SK-N-SH treated with all-trans-retinoic acid at 6 μM for 48 hours (cell line): Measurements from ENCODE around the gene SLC39A13.

Experiments used
- ATAC-seq: fragments of 200-7000 bp; cut with Tn5 transposase; 3 replicates; pipeline ENCODE4 v1.9.1; 2020; ENCODE audit warnings: mild to moderate bottlenecking, moderate library complexity
- ARNTL ChIP-seq: fragments of 450-650 bp; formaldehyde crosslinking; IDR thresholded peaks from 2 replicates; pipeline ENCODE4 v1.5.0; 2020; ENCODE audit warnings: low read depth, mild to moderate bottlenecking, moderate library complexity, borderline replicate concordance
- BACH2 ChIP-seq: fragments of 250-450 bp; sonication (Bioruptor Pico); IDR thresholded peaks from 2 replicates; pipeline ENCODE4 v1.9.0; 2021; ENCODE audit warnings: mild to moderate bottlenecking, borderline replicate concordance
- CREB5 ChIP-seq: fragments of 250-450 bp; sonication (Bioruptor Pico); IDR thresholded peaks from 2 replicates; pipeline ENCODE4 v1.5.1; 2020; ENCODE audit warnings: low read depth, mild to moderate bottlenecking, moderate library complexity
- CSDC2 ChIP-seq: fragments of 250-450 bp; sonication (Bioruptor Pico); IDR thresholded peaks from 2 replicates; pipeline ENCODE4 v1.5.0; 2020; ENCODE audit warnings: mild to moderate bottlenecking, moderate library complexity
- CSRNP3 ChIP-seq: fragments of 250-450 bp; sonication (Bioruptor Pico); IDR thresholded peaks from 2 replicates; pipeline ENCODE4 v1.5.1; 2021; ENCODE audit warnings: mild to moderate bottlenecking, moderate library complexity
- GLIS3 ChIP-seq: fragments of 250-450 bp; sonication (Bioruptor Pico); IDR thresholded peaks from 2 replicates; pipeline ENCODE4 v1.5.0; 2020; ENCODE audit warnings: mild to moderate bottlenecking, moderate library complexity
- ISL1 ChIP-seq: fragments of 250-450 bp; sonication (Bioruptor Pico); IDR thresholded peaks from 2 replicates; pipeline ENCODE4 v2.1.2; 2022; ENCODE audit warnings: mild to moderate bottlenecking, moderate library complexity
- PATZ1 ChIP-seq: fragments of 250-450 bp; sonication (Bioruptor Pico); IDR thresholded peaks from 2 replicates; pipeline ENCODE4 v1.8.0; 2020; ENCODE audit warnings: mild to moderate bottlenecking, moderate library complexity, borderline replicate concordance
- POU6F1 ChIP-seq: fragments of 250-450 bp; sonication (Bioruptor Pico); IDR thresholded peaks from 2 replicates; pipeline ENCODE4 v1.8.0; 2021; ENCODE audit warnings: low read depth, mild to moderate bottlenecking, moderate library complexity, borderline replicate concordance
- PPARA ChIP-seq: fragments of 250-450 bp; sonication (Bioruptor Pico); IDR thresholded peaks from 2 replicates; pipeline ENCODE4 v1.5.0; 2020; ENCODE audit warnings: mild to moderate bottlenecking, borderline replicate concordance
- RARB ChIP-seq: fragments of 250-450 bp; sonication (Bioruptor Pico); IDR thresholded peaks from 2 replicates; pipeline ENCODE4 v1.8.0; 2021; ENCODE audit warnings: mild to moderate bottlenecking, moderate library complexity
- SNAI2 ChIP-seq: fragments of 250-450 bp; sonication (Bioruptor Pico); IDR thresholded peaks from 2 replicates; pipeline ENCODE4 v1.5.0; 2020; ENCODE audit warnings: mild to moderate bottlenecking, moderate library complexity
- TCF4 ChIP-seq: fragments of 250-450 bp; sonication (Bioruptor Pico); IDR thresholded peaks from 2 replicates; pipeline ENCODE4 v1.8.0; 2021; ENCODE audit warnings: mild to moderate bottlenecking, moderate library complexity, borderline replicate concordance
- TOX ChIP-seq: fragments of 250-450 bp; sonication (Bioruptor Pico); IDR thresholded peaks from 2 replicates; pipeline ENCODE4 v1.8.0; 2021; ENCODE audit warnings: mild to moderate bottlenecking, moderate library complexity, borderline replicate concordance
- TSHZ2 ChIP-seq: fragments of 250-450 bp; sonication (Bioruptor Pico); IDR thresholded peaks from 2 replicates; pipeline ENCODE4 v1.5.0; 2020; ENCODE audit warnings: mild to moderate bottlenecking, moderate library complexity
- ZC3H10 ChIP-seq: fragments of 250-450 bp; sonication (Bioruptor Pico); IDR thresholded peaks from 2 replicates; pipeline ENCODE4 v1.5.1; 2021; ENCODE audit warnings: mild to moderate bottlenecking, moderate library complexity
- ZFP3 ChIP-seq: fragments of 250-450 bp; sonication (Bioruptor Pico); IDR thresholded peaks from 2 replicates; pipeline ENCODE4 v1.5.0; 2020; ENCODE audit warnings: mild to moderate bottlenecking, moderate library complexity
- ZFP30 ChIP-seq: fragments of 450-650 bp; formaldehyde crosslinking; IDR thresholded peaks from 2 replicates; pipeline ENCODE4 v1.5.0; 2022; ENCODE audit warnings: mild to moderate bottlenecking, moderate library complexity
- ZNF70 ChIP-seq: fragments of 450-650 bp; formaldehyde crosslinking; IDR thresholded peaks from 2 replicates; pipeline ENCODE4 v1.5.0; 2020; ENCODE audit warnings: mild to moderate bottlenecking, moderate library complexity
- ZNF8 ChIP-seq: fragments of 450-650 bp; formaldehyde crosslinking; IDR thresholded peaks from 2 replicates; pipeline ENCODE4 v1.5.0; 2020; ENCODE audit warnings: mild to moderate bottlenecking, moderate library complexity

SLC39A13 gene

GRCh38 chr11:47391711-47392432, 16.5 kb upstream of the SLC39A13 start:
- TF ChIP-seq BACH2 (CRISPR knock-in tag) (no peak), ZC3H10 (no peak), CREB5 (no peak), ZNF8 (CRISPR knock-in tag) (no peak), CSDC2 (CRISPR knock-in tag) (no peak), ZNF70 (CRISPR knock-in tag) (no peak), ZFP3 (CRISPR knock-in tag) (no peak), CSRNP3 (CRISPR knock-in tag) (no peak), RARB (no peak), SNAI2 (no peak), TOX (CRISPR knock-in tag) (no peak), ZFP30 (no peak), POU6F1 (CRISPR knock-in tag) (no peak), ARNTL (CRISPR knock-in tag) (no peak), TCF4 (CRISPR knock-in tag) (no peak)
- no peak for ATAC-seq

GRCh38 chr11:47392546-47393162, 15.7 kb upstream of the SLC39A13 start:
- ATAC-seq: no peak
- TF ChIP-seq ZNF70 (CRISPR knock-in tag) (no peak), ZFP30 (no peak), ZC3H10 (no peak), ISL1 (CRISPR knock-in tag) (no peak), GLIS3 (CRISPR knock-in tag) (no peak), TCF4 (CRISPR knock-in tag) (no peak), POU6F1 (CRISPR knock-in tag) (no peak), CSDC2 (CRISPR knock-in tag) (no peak), ZNF8 (CRISPR knock-in tag) (no peak), ARNTL (CRISPR knock-in tag) (no peak), TSHZ2 (no peak), PATZ1 (no peak), PPARA (CRISPR knock-in tag) (no peak)
